ENCODE data around the gene MOB3B.

MOB3B gene

DNA sequence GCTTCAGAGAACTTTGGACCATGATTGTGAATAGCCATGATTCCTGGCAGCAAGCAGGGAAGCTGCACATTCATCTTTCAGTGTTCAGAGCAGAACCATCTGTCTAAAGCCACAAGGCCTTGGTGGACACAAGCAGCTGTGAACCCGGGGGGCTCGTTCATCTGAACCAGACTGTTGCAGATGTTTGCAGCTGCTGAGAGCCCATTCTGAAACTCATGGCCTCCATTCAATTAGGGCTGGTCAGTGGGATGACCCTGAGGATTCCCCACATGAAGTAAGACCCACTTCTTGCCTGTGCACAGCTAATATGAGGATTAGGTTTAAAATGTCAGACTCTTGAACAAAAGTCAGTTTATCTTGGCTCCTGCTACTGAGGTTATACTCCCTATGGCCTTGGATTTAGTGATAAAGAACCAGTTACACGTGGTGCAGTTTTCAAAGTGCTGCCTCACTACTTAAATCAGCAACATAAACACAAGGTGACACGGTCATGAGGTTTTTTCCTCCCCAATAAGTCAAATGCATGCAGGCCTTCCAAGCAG lies 115.3 kb downstream of the MOB3B start:
- DNase-seq, result no peak

DNA sequence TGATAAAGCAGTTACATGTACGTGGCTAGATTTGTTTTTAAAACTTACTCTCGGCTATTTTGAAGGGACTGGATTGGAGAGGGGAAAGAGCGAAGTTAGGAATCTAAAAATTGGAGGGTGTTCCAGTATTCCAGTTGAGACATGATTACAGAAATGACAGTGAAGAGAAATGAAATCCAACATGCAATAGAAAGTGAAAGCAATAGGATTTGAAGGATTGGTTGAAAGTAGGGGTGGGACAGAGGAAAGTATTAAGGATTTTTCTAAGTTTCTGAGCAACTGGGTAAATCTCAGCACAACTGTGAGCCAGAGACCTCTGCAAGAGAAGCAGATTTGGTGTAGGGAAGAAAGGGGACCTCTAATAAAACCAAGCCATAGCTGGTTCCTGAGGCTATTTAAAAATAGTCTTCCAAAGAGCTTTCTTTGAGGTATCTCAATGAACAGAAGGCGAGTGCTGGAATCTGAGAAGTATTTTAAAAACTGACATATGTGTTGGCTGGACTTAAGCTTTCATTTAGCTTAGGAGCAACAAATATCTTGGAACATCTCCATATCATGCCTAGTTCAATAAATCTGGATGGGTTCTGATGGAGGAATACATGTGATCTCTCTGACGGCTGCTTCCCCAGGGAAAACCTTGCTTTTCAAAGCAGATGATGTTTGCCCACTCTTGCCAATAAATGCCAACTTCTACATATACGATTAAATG lies 115.9 kb downstream of the MOB3B start:
- DNase-seq, result peak in 1 of 2 experiments; percentile 10

DNA sequence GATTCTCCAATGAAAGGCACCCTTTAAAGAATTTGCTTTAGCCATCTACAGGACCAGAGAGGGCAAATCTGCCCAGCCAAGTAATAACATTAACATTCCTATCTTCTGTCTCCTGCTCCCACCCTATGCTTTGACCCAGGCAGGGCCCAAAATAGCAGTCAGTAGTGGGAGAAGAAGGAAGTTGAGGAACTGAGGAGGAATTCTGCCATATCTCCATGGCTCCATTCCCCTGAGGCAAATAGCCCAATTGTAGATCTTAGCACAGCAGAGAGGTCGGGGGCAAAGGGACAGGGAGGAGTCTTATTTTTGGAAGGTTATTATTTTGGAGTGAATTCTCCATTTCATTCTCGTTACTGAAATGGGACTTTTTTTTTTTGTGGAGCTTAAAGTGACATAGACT lies 116.7 kb downstream of the MOB3B start:
- no peak for DNase-seq

DNA sequence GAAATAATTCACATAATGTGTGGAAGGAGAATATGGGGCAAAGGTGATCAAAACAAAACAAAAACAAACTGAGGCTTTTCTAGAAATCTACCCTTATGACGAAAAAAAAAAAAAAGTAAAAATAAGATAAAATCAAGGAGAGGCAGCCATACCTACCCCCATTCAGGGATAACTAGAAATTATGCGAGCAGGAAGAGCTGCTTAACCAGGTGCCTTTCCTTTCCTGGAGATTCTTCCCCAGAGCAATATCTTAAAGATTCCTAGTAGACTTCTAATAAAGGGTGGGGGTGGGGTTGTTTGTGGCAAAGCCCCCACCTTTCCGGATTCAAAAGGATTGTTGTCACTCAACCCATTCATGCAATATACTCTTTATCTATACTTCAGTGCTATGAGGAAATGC lies 117.5 kb downstream of the MOB3B start:
- no peak for DNase-seq

DNA sequence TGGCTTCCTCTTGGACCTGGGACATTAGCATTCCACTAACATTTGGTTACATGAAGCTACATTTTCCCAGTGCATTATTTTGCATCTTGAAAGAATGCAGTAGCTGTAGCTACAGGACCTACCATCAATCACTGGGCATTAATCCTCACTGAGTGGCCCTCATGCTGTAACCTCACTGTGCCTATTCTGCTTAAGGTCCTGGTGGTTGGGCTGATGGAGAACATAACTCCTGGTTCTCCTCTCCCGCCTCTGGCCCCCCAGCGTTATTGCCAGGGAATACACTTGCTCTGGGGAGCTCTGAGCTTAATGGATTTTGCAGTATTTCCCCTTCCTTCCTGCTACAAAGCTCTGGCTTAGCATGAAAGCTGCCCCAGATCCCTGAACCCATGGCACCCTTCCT lies 121.1 kb downstream of the MOB3B start:
- DNase-seq, result no peak

DNA sequence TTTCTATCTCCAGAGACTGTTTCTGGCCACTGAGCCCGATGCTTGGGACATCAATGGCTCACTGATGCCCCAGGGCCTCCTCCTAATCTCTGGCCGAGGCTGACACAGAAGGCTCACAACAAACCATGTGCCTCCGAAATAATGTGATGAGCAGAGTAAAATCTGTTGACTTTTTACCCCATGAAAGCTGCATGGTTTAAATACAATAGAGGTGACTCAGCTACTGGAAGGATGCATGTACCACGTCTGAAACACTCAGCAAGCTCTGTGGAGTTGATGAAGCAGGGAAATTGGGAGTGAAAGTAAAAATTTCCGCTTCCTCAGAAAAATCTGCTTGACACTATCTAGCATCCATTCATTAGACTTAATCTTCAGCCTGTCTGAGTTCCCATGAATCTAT lies 121.6 kb downstream of the MOB3B start:
- no peak for DNase-seq

DNA sequence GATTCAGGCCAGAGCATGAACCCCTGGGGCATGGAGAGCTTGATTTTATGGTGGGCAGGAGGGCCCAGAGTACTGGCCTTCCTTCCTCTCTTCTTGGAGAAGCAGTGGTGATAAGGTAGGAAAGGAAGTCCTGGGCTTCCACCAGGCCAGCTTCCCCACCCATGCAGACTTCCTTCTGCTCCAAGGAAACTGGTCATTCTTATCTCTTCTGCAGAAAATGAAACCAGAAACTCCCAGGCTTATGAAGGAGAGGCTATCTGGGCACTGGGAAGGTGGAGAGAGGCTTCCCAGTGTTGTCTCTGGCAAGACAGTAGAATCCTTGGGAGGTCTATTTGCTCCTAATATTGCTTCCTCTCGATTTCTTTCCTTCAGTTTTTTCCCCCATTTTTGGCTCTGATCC lies 122.1 kb downstream of the MOB3B start:
- DNase-seq, result no peak

DNA sequence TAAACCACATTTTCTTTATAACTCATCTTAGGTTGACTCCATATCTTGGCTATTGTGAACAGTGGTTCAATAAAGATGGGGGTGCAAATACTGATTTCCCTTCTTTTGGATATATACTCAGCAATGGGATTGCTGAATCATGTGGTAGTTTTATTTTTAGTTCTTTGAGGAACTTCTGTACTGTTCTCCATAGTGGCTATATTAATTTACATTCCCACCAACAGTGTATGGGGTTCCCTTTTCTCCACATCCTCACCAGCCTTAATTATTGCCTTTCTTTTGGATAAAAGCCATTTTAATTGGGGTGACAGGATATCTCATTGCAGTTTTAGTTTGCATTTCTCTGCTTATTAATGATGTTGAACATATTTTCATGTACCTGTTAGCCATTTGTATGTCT lies 125.0 kb downstream of the MOB3B start:
- DNase-seq, result no peak

DNA sequence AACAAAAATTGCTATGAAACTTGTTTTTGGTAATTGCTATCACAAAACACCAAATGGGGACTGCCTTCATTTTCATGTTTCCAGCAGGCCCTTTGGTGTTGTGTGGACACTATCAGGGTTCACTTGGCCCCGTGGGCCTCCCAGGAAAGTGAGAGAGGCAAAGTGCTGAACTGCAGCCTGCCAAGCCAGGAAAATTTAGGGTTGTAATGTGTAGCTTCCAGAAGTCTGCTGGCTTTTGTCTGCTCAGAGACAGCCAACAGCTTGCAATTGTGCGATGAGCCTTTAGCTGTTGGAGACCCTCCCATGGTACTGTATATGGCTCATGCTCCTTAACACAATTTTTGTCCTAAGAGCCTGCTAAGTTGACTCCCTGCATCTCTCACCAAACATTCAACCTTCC lies 127.0 kb downstream of the MOB3B start:
- no peak for DNase-seq

DNA sequence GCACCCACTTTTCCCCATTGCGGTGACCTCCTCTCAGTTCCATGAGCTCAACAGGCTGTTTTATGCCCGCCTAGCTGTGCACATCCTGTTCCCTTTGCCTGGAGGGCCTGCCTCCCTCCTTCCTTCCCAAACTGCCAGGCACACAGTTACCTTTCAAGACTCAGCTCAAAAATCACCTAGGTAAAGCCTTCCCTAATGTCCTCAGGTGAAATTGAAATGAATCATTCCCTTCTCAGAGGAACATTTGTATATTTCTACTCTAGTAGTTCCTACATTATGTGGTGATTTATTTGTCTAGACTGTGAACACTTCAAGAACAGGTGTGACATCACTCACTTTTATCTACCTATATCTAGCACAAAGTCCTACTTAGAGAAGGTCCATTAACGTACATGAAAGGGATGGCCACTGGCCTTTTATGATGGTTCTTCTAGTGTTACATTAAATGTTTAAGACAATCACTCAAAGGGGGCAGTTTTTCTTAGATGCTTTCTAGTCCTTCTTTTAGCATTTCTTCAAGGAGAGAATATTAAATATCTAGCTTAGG lies 129.2 kb downstream of the MOB3B start:
- no peak for DNase-seq

DNA sequence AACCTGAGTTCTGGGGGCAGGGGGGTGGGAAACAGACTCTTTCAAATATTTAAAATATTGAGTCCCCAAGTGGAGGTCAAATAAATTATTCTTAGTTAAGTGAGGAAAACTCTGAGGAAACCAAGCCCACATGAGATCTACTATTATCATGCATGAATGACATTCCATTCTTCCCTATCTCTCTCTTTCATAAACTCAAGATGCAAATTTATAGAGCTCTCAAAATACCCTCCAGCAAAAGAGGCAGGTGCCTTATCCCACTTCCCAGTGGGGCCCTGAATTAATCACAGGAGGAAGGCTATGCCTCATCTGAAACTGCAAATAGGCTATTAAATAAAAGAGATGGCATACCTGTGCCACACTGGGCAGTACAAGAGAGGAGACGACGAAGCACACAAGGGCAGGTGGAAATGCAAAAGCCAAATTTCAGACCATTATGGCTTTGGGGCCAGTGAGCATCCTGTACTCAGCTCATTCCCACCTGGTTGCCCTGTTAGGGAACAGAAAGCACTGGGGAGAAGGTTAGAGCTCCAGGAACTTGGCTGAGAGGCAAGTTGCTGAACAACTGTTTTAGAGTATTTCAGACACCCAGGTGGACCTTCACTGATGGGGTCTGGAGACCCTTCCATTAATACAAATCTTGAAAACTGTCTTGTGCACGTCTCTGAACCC lies 130.5 kb downstream of the MOB3B start:
- no peak for DNase-seq

DNA sequence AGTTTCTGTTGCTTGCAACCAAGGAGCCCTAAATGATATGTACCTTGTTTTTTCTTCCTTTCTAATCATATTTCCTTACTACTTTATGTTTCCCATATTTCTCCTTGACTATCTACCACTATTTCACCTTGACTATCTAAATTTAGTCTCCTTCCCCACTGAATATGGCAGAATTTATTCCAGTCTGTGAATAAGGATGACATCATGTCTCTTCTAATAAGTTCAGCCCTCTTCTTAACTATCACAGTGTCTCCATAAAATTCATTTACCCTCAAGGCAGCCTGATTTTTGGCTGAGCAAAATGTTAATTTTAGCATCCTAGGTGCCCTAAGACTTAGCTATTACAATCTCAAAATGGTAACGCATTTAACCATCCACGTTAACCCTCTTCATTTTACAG lies 133.1 kb downstream of the MOB3B start:
- no peak for DNase-seq

DNA sequence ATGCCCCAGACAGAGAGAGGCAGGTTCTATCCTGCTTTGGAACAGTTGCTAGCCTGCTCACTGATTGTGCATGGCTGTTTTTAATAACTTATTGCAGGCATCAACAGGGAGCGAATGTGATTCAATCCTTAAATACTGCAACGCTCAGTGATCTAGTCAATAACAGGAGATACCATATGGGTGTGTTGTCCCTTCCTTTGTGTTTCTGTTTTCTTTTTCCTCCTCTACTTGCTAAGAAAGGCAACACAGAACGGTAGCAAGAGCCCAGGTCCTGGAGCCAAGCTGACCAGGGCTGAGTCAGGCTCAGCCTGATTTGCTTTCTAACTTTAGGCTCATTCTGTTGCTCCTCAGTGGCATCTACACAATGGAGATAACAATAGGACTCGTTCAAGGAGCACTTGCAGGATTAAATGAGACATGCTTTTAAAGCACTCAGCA lies 134.1 kb downstream of the MOB3B start:
- no peak for DNase-seq

DNA sequence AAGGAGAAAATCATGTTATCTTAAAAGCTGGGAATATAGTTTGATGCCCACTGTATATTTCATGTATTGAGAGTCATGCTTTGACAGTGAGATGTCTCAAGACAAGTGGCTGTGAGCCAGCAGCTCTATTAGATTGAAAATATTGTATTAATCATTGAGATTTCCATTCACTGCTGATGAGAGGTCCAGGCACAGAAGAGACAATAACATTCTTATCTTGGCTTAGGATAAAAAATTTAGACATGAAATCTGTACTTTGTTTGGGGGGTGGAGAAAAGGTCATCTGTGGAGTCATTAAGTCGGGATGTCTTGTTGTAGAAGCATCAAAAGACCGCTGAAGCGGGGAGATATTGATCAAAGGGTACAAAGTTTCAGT lies 134.8 kb downstream of the MOB3B start:
- no peak for DNase-seq

DNA sequence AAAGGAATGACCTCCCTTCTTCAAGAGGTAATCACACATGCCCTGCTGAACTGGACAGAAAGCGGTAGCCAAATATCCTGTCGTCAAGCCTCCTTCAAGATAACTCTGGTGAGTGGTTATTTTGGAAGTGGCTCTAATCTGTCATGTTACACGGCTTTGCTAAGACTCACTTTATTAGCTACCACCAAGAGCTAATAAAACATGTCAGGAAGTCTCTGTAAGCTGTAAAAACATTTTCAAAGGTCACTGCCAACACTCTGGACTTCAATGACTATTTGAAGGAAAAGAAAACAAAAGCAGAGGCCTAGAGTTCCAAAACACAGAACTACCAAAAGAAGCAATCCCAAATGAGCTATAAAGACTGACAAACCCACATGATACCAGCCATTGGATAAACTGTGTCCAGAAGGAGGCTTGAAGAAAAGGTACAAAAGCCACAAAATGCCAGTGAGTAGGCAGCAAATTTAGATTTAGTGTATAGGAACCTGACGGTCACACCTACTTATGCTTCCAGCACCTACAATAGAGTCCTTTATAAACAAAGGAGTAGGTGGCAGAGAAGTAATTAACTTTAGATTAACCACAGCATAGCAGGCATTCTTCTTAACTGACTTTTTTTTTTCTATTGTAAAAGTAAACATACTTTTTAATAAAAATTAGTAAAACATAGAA lies 135.3 kb downstream of the MOB3B start:
- no peak for DNase-seq

DNA sequence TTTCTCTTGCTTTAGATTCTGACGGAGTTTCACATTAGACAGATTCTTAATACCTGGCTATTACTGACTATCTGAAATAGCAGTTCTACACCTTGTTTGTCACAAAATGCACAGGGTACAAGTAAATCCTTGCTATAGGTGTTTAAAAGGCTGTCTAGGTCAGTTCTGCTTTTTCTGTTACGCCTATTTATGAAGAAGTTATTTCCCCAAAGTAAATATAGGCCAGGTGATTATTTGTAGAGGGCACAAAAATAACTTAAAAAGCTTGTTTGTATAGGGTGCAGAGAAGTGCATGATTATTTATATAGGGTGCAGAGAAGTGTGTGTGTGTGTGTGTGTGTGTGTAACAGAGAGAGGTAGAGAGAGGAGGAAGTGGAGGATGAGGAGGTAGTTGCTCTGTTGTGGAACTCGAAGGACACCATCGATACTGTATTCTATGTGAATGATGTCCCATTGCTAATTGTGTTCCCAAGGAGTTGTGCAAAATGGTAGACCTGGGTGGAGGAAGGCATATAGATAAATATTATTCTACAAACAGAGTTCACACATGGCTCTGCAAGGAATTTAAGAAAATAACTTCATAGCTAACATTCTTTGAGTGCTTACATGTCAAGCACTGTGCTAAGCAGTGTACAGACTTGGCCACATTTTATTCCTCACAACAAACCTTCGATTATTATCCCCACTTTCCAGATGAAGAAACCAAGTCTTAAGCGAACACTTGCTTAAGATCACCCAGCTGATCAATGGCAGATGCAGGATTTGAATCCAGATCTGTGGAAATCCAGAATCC lies 136.4 kb downstream of the MOB3B start:
- DNase-seq, result no peak

DNA sequence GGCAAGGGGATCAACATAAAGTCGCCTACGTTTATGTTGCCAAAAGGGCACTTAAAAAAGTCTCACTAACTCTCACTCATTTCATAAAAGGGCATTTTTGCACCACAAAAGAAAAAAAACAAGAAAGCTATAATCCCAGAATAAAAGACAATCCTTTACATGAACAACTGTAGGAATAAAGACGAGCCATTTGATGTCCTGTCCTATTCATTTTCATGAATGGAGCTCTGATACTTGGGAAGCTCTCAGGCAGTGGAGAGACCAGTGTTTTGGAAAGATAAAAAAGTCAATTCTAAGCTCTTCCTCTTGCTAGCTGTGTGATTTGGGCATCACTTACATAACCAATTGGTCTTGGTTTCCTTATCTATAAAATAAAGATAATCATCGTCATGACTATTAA lies 137.2 kb downstream of the MOB3B start:
- no peak for DNase-seq

DNA sequence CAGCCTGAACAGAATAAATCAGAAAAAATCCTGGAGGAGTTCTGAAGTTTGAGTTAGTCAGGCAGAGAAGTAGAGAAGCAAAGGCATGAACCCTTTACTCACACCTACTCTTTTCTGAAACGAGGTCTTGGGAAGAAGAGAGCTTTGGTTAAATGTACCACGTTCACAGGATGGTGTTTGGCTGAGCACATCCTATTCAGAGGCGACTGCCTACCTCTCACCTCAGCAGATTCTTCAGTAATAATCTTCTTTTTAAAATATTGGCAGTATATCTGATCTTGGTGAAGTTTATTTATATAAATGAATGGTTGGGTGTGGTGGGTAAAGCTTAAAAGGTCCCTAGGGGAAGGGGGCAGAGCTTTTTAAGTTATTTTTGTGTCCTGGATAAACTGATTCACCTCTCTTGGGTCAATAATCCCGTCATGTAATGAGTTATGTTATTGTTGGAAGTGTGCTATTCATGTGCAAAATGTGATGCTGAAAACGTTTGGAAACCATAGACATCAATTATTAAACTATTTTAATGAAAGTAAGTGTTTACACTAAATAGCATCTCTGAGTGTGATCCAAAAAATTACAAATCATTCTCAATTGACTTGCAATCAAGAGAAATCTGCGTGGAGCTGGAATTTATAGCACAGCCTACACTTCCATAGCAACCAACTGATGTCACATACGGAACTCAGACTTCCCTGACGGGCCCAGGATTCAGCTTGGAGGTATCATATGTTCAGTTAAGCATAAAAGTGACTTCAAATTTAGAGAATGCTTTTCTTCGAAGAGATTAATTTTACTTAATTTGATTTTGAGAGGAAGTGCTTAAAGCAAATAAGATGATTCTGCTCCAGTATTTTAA lies 138.3 kb downstream of the MOB3B start:
- DNase-seq, result no peak

DNA sequence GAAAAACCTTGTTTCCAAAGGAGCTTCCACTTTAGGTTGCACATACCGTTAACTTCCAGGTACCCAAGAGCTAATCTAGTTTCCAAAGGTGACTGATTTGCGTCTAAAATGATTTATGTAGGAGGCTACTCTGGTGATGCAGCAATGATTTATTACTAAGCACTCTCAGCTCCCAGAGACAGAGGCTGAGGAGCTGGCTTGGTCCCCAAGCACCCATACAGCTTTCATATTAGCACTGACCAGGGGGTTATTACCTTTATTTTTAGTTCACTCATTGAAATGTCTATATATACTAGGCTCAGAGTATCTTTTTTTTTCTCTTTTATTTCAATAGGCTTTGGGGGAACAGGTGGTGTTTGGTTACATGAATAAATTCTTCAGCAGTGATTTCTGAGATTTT lies 141.5 kb downstream of the MOB3B start:
- no peak for DNase-seq

DNA sequence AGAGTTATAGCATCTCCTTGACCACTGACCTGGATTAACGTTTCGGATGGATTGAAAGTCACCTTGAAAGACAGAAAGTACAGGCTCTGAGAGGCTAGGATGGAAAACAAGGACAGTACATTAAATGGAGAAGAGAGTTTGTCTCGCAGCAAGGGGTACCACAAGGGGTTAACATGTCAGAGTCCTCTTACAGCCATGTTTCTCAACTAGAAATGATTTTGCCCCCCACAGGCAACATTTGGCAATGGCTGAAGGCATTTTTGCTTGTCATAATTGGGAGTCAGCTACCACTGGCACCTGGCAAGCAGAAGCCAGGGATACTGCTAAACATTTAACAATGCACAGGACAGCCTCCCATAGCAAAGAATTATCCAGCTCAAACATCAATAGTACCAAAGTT lies 141.9 kb downstream of the MOB3B start:
- no peak for DNase-seq

DNA sequence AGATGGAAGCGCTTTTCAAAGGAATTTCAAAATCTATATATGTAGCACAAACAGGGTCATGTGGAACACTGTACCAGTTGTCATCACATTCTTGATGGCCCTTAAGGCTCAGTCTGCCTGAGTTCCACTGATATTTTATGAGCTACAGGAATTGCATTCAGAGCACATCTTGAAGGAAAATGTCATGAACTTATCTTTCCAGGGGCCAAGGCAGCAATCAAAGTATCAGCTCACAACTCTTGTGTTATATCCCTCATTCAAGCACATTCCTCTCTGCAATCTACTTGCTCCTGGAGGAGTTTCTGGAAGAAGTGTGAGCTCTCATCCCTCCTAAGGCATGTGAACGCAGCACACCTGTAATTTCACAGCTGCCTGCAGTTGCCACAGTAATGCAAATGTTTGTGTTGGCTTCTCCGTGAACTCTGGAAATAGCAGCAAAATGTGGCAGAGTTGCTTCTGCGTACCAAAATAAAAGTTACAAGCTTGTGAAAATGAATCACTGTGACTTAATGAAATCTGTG lies 143.0 kb downstream of the MOB3B start:
- DNase-seq, result no peak
